ENCODE results near the gene KRT79. TPM values are rescaled to one million over a fixed set of nuclear protein-coding genes. Genes with fewer than 3 reads are reported as not detected.

Gene KRT79
- polyA plus RNA-seq, 1 of the 3 experiments (the other 2 are of a cell fraction), result not detected

- TF ChIP-seq ZBTB33 (IDR thresholded peaks at IDR 0.05; ENCODE audit: borderline replicate concordance, low read depth), result no peak
These were observed 553 bp upstream of the KRT79 start (continued) for GRCh38 chr12:52834727-52835001.

- H3F3A ChIP-seq (replicated peaks; ENCODE audit: insufficient read depth), result no peaks in the 10 kb centered on the region
- no peaks in the 10 kb centered on the region for H3K9me2 ChIP-seq
- H3K4me3 ChIP-seq (ENCODE audit: low read depth in 2 of 2, low read length in 1 of 2), result no peak overlapping the region
- H3K9ac ChIP-seq, result no peak overlapping the region
- ChIA-PET CTCF (interaction anchor here (0.9 to 1.0 kb wide), 3 partner anchors 32 to 461 kb away, joined by 3 to 5 read pairs (median 3); no protein-coding TSS in a partner anchor), POLR2A (no interaction called here)
- H3K27me3 ChIP-seq (ENCODE audit: insufficient read depth), result peaks cover 24% of the 10 kb centered on the region; the same call in 1 of the 2 replicates
- H3K9me3 ChIP-seq, result no peaks in the 10 kb centered on the region
- DNase-seq, result no peak
- H4K20me1 ChIP-seq (ENCODE audit: insufficient read depth), result no peaks in the 10 kb centered on the region
- no peak overlapping the region for H3K27ac ChIP-seq (ENCODE audit: low read depth in 2 of 2, low read length in 1 of 2)
- no peaks in the 10 kb centered on the region for H3K36me3 ChIP-seq (replicated peaks in 1 of 2; ENCODE audit: control insufficient read depth in 1 of 2, insufficient read depth in 2 of 2, low read length in 1 of 2)
- no peaks in the 10 kb centered on the region for H3K79me2 ChIP-seq (ENCODE audit: insufficient read depth)
- no peak overlapping the region for H2AFZ ChIP-seq (ENCODE audit: low read depth)
- H3K4me2 ChIP-seq, result no peak overlapping the region
- 64% methylated on average over 17 of the region's 20 CpGs for WGBS (ENCODE audit: low lambda C conversion rate)
- H3K4me1 ChIP-seq (ENCODE audit: control insufficient read depth in 1 of 2, insufficient read depth in 2 of 2, low read depth in 1 of 2, low read length in 1 of 2), result peaks cover 0 to 9% of the 10 kb centered on the region in 2 experiments; a peak in 1 of 4 replicates
- TF ChIP-seq CHD2 (IDR thresholded peaks at IDR 0.05; ENCODE audit: low read length, partially characterized antibody) (no peak), GATA2 (CRISPR knock-in tag; IDR thresholded peaks at IDR 0.05) (no peak), USF2 (IDR thresholded peaks at IDR 0.05; ENCODE audit: borderline replicate concordance, low read depth, low read length) (no peak), ELF1 (IDR thresholded peaks at IDR 0.05) (no peak), JUND (IDR thresholded peaks at IDR 0.05) (no peak), ZBTB33 (IDR thresholded peaks at IDR 0.05; ENCODE audit: borderline replicate concordance, low read depth) (no peak), YY1 (IDR thresholded peaks at IDR 0.05; ENCODE audit: low read depth) (no peak), FOSL2 (IDR thresholded peaks at IDR 0.05; ENCODE audit: borderline replicate concordance, low read depth) (no peak)
These were observed 866 bp downstream of the KRT79 start for GRCh38 chr12:52832985-52833905.

GRCh38 chr12:52832451-52832850 is 1.7 kb downstream of the KRT79 start:
- Histone ChIP-seq H3F3A (replicated peaks; ENCODE audit: insufficient read depth) (no peaks in the 10 kb centered on the region), H3K9ac (no peak overlapping the region), H3K27ac (ENCODE audit: low read depth in 2 of 2, low read length in 1 of 2) (no peak overlapping the region), H3K9me3 (no peaks in the 10 kb centered on the region), H3K4me2 (no peak overlapping the region), H3K27me3 (ENCODE audit: insufficient read depth) (peaks cover 24% of the 10 kb centered on the region; the same call in 1 of the 2 replicates), H3K4me1 (ENCODE audit: control insufficient read depth in 1 of 2, insufficient read depth in 2 of 2, low read depth in 1 of 2, low read length in 1 of 2) (peaks cover 0 to 9% of the 10 kb centered on the region in 2 experiments; a peak in 1 of 4 replicates), H3K4me3 (ENCODE audit: low read depth in 2 of 2, low read length in 1 of 2) (no peak overlapping the region), H3K36me3 (replicated peaks in 1 of 2; ENCODE audit: control insufficient read depth in 1 of 2, insufficient read depth in 2 of 2, low read length in 1 of 2) (no peaks in the 10 kb centered on the region), H2AFZ (ENCODE audit: low read depth) (no peak overlapping the region), H3K9me2 (no peaks in the 10 kb centered on the region), H3K79me2 (ENCODE audit: insufficient read depth) (no peaks in the 10 kb centered on the region), H4K20me1 (ENCODE audit: insufficient read depth) (no peaks in the 10 kb centered on the region)
- CTCF ChIA-PET, result no interaction called here
- DNase-seq, result no peak
- POLR2A ChIA-PET, result no interaction called here
- WGBS (ENCODE audit: low lambda C conversion rate), result 16% methylated on average over 3 of the region's 3 CpGs
- no peak for TF ChIP-seq ZBTB33 (IDR thresholded peaks at IDR 0.05; ENCODE audit: borderline replicate concordance, low read depth)
- no peak for TF ChIP-seq USF1 (IDR thresholded peaks at IDR 0.05; ENCODE audit: borderline replicate concordance, low read depth)
- no peak for TF ChIP-seq FOSL2 (IDR thresholded peaks at IDR 0.05; ENCODE audit: borderline replicate concordance, low read depth)
- TF ChIP-seq FOXM1 (IDR thresholded peaks at IDR 0.05; ENCODE audit: low read depth), result no peak
- TF ChIP-seq GATA2 (CRISPR knock-in tag; IDR thresholded peaks at IDR 0.05), result no peak
- TF ChIP-seq EZH2phosphoT487 (IDR thresholded peaks at IDR 0.05; ENCODE audit: borderline replicate concordance, low read depth), result no peak
- TF ChIP-seq MEF2A (IDR thresholded peaks at IDR 0.05; ENCODE audit: borderline replicate concordance, low read depth), result no peak
- no peak for TF ChIP-seq RXRA (IDR thresholded peaks at IDR 0.05; ENCODE audit: borderline replicate concordance, low read depth)
- TF ChIP-seq TAF1 (IDR thresholded peaks at IDR 0.05; ENCODE audit: borderline replicate concordance, low read depth, low read length), result no peak
- no peak for TF ChIP-seq ELF1 (IDR thresholded peaks at IDR 0.05)
- TF ChIP-seq TCF12 (IDR thresholded peaks at IDR 0.05), result no peak

All from SK-N-SH (cell line).